ENCODE data around the gene IRF8. TPM values are rescaled to one million over a fixed set of nuclear protein-coding genes. Genes with fewer than 3 reads are reported as not detected.

IRF8 gene
- total RNA-seq, 1 donor from 2014 or later: not detected

DNA sequence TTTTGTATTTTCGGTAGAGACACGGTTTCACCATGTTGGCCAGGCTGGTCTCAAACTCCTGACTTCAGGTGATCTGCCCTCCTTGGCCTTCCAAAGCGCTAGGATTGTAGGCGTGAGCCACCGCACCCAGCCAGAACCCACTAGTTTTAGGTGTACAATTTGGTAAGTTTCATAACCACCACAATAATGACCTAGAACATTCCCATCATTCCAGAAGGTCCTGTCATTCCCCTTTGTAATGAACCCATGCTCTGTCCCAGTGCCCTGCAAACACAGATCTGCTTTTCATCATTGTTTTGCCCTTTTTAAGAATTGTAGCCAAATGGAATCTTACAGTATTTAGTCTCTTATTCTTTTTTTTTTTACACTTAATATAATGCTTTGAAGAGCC is 35.6 kb upstream of the IRF8 start:
- TF ChIP-seq, protein P1, sequence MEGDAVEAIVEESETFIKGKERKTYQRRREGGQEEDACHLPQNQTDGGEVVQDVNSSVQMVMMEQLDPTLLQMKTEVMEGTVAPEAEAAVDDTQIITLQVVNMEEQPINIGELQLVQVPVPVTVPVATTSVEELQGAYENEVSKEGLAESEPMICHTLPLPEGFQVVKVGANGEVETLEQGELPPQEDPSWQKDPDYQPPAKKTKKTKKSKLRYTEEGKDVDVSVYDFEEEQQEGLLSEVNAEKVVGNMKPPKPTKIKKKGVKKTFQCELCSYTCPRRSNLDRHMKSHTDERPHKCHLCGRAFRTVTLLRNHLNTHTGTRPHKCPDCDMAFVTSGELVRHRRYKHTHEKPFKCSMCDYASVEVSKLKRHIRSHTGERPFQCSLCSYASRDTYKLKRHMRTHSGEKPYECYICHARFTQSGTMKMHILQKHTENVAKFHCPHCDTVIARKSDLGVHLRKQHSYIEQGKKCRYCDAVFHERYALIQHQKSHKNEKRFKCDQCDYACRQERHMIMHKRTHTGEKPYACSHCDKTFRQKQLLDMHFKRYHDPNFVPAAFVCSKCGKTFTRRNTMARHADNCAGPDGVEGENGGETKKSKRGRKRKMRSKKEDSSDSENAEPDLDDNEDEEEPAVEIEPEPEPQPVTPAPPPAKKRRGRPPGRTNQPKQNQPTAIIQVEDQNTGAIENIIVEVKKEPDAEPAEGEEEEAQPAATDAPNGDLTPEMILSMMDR (IDR thresholded peaks at IDR 0.05; ENCODE audit: insufficient read depth, low read length, severe bottlenecking): no peak
- FAIRE-seq: no peak
- no peak for DNase-seq (ENCODE audit: low read depth)
- Histone ChIP-seq H3K4me3 (ENCODE audit: low read depth, low read length) (no peak overlapping the region), H3K36me3 (ENCODE audit: control insufficient read depth, insufficient read depth, low read length) (no peaks in the 10 kb centered on the region), H3K27me3 (ENCODE audit: control insufficient read depth, insufficient read depth, low read length) (no peaks in the 10 kb centered on the region)

- TF ChIP-seq, protein P1 (IDR thresholded peaks at IDR 0.05; ENCODE audit: insufficient read depth, low read length, severe bottlenecking): no peak
- Histone ChIP-seq H3K27me3 (ENCODE audit: control insufficient read depth, insufficient read depth, low read length) (no peaks in the 10 kb centered on the region), H3K36me3 (ENCODE audit: control insufficient read depth, insufficient read depth, low read length) (no peaks in the 10 kb centered on the region), H3K4me3 (ENCODE audit: low read depth, low read length) (no peak overlapping the region)
- DNase-seq (ENCODE audit: low read depth): no peak
- FAIRE-seq: no peak
Measured at GRCh38 chr16:85864965-85865364, 34.0 kb upstream of the IRF8 start.

GRCh38 chr16:85867189-85867588 is 31.8 kb upstream of the IRF8 start:
- Histone ChIP-seq H3K27me3 (ENCODE audit: control insufficient read depth, insufficient read depth, low read length) (no peaks in the 10 kb centered on the region), H3K36me3 (ENCODE audit: control insufficient read depth, insufficient read depth, low read length) (no peaks in the 10 kb centered on the region), H3K4me3 (ENCODE audit: low read depth, low read length) (no peak overlapping the region)
- DNase-seq (ENCODE audit: low read depth): no peak
- FAIRE-seq: no peak
- TF ChIP-seq, protein P1 (IDR thresholded peaks at IDR 0.05; ENCODE audit: insufficient read depth, low read length, severe bottlenecking): no peak

DNA sequence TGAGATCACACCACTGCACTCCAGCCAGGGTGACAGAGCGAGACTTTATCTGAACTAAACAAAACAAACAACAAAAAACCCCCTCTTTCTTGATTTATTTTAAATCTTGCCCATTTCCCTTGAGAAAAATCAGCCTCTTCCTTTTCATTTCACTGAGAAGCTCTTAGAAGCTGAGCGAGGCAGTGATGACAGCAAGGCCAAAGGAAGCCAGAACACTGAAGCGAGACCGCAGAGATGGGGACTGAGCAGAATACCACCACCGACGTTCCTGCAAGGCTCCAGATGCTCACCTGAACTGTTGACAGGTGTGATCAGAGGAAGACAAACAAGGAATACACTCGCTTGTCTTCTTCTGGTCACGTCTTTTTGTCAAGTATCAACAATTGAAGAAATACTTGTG is 30.5 kb upstream of the IRF8 start:
- FAIRE-seq (no peak), DNase-seq (ENCODE audit: low read depth) (no peak)
- Histone ChIP-seq H3K27me3 (ENCODE audit: control insufficient read depth, insufficient read depth, low read length) (no peaks in the 10 kb centered on the region), H3K4me3 (ENCODE audit: low read depth, low read length) (no peak overlapping the region), H3K36me3 (ENCODE audit: control insufficient read depth, insufficient read depth, low read length) (no peaks in the 10 kb centered on the region)
- TF ChIP-seq, protein P1 (IDR thresholded peaks at IDR 0.05; ENCODE audit: insufficient read depth, low read length, severe bottlenecking): no peak

- Histone ChIP-seq H3K36me3 (ENCODE audit: control insufficient read depth, insufficient read depth, low read length) (no peaks in the 10 kb centered on the region), H3K4me3 (ENCODE audit: low read depth, low read length) (no peak overlapping the region), H3K27me3 (ENCODE audit: control insufficient read depth, insufficient read depth, low read length) (no peaks in the 10 kb centered on the region)
- no peak for FAIRE-seq
- TF ChIP-seq, protein P1 (IDR thresholded peaks at IDR 0.05; ENCODE audit: insufficient read depth, low read length, severe bottlenecking): no peak
- DNase-seq (ENCODE audit: low read depth): no peak
Measured at GRCh38 chr16:85869206-85869605, 29.8 kb upstream of the IRF8 start.

- no peaks in the 10 kb centered on the region for H3K27me3 ChIP-seq (ENCODE audit: control insufficient read depth, insufficient read depth, low read length)
- H3K4me3 ChIP-seq (ENCODE audit: low read depth, low read length): no peak overlapping the region
- TF ChIP-seq, protein P1 (IDR thresholded peaks at IDR 0.05; ENCODE audit: insufficient read depth, low read length, severe bottlenecking): no peak
- FAIRE-seq (no peak), DNase-seq (ENCODE audit: low read depth) (no peak)
- no peaks in the 10 kb centered on the region for H3K36me3 ChIP-seq (ENCODE audit: control insufficient read depth, insufficient read depth, low read length)
Measured at GRCh38 chr16:85869785-85870558, 29.0 kb upstream of the IRF8 start.

Measured in bronchial epithelial cell (primary cell).